HG03558 (cell line): Measurements from ENCODE around the gene CHPF2.

Experiments used
- ATAC-seq: cut with Tn5 transposase; IDR thresholded peaks from one replicate; pipeline ENCODE4 v1.9.1; 2021; ENCODE audit warnings: moderate number of reproducible peaks; ENCODE audit not compliant: unreplicated experiment; ENCODE audit errors: extremely low read depth

Gene CHPF2, protein sequence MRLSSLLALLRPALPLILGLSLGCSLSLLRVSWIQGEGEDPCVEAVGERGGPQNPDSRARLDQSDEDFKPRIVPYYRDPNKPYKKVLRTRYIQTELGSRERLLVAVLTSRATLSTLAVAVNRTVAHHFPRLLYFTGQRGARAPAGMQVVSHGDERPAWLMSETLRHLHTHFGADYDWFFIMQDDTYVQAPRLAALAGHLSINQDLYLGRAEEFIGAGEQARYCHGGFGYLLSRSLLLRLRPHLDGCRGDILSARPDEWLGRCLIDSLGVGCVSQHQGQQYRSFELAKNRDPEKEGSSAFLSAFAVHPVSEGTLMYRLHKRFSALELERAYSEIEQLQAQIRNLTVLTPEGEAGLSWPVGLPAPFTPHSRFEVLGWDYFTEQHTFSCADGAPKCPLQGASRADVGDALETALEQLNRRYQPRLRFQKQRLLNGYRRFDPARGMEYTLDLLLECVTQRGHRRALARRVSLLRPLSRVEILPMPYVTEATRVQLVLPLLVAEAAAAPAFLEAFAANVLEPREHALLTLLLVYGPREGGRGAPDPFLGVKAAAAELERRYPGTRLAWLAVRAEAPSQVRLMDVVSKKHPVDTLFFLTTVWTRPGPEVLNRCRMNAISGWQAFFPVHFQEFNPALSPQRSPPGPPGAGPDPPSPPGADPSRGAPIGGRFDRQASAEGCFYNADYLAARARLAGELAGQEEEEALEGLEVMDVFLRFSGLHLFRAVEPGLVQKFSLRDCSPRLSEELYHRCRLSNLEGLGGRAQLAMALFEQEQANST

DNA sequence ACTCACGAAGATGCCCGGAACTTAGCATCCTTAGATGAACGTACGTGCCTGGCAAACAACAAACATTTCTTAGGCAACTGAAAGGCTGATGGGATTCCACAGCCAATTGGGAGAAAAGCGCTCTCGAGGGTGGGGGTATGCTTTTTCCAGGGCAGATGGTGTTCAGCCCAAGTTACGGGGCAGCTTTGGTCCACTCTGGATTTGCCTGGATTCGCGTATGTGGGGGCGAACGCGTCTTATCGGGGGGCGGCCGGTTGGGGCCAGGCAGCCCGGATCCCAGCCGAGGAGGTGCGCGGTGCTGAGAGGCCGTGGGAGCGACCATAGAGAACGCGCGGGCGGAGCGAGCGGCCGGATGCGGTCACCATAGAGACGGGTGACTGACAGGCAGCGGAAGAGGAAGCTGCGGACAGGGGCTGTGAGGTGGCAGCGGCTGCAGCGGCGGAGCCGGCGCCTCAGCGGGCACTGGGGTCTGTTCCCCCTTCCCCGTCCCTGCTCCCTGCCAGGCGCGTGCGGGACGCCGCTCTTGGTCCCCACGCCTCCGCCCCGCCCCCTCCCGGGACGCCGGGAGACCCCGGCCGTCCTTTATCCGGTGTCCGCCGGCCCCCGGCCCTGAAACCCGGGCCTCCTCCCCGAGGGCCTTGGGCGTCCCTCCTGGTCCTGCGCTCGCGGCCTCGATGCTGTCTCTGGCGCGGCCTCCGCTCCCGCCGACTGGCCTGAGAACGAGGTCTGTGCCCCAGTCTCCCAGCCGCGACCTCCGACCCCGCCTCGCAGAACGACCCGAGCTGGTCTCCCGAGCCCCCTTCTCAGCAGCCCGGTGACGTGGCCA lies at the start of gene CHPF2:
TSS of gene CHPF2 (plus strand) at position 393 of the 826 bp plus-strand sequence. CDS start 1,529 bp downstream, outside the sequence.
- ATAC-seq: peak; percentile 92

DNA sequence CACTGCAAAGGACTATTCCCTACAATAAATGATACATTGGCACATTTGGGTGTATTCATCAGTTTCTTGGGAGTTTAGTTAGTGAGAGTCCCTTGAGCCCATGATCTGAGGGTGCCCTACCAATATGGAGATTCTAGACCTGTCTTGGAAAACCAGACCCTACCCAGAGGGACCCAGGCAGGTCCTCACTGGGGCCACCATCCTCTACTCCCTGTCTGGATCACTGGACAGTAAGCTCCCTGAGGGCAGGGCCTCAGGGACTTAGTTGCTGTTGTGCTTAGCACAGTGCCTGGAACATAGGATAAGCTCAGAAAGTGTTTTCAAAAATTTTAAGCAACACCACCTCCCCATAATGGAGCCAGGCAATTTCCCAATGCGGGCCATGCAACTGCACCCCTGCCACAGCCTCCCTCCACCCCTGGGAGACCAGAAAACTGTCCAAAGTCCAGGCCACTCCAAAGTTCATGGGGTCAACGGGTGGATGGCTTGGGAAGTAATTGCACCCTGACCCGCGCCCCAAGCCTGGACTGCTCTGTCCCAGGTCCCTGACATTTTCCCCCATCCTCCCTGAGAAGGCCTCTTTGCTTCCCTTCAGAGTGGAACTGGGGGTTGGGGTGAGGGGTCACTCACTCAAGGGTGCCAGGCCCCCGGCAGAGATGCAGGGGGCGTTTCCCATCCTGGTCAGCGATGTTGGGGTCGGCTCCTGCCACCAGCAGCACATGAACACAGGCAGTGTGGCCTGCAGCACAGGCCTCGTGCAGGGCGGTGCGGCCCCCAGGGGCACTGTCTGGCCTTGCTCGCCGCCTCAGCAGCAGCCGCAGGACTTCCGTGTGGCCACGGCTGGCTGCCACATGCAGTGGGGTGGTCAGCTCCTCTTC lies 46.3 kb upstream of the CHPF2 start:
- ATAC-seq: no peak

DNA sequence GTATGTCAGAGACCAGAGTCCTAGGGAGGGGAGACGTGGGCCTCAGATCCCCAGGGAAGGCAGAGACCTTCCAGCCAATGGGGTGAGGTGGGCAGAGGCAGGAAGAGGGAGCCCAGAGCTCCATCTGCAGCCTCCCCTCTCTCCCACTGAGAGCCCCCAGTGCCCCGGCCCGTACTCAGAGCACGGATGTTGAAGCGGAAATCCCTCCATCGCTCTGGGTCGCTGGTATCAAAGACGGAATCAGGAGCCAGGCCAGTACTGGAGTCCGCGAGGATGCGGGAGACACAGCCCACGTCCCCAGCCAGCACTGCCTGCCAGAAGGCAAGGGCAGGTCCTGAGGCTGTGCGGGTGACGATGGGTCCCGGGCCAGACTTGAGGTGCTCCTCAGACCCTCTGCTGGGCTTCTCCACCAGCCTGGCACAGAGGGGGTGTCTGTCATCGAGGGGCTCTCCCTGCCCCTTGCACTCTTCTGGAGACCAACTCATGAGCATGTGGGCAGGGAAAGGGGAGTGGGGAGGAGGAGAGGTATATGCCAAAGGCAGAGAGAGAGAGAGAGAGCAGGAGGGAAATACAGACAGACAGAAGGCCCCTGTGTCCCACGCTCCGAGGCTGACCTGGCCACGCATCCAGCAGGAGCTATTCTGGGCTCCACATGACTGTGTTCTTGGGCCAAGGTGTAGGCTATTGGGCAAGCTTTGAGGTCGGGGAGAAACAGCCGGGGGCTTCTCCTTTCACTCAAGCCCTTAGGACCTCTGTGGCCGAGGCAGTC lies 45.5 kb upstream of the CHPF2 start, which contains the start of gene ASB10:
TSS of gene ASB10 (minus strand) at position 611 of the 769 bp plus-strand sequence. CDS start at position 491, 120 bp downstream.
- ATAC-seq: no peak

DNA sequence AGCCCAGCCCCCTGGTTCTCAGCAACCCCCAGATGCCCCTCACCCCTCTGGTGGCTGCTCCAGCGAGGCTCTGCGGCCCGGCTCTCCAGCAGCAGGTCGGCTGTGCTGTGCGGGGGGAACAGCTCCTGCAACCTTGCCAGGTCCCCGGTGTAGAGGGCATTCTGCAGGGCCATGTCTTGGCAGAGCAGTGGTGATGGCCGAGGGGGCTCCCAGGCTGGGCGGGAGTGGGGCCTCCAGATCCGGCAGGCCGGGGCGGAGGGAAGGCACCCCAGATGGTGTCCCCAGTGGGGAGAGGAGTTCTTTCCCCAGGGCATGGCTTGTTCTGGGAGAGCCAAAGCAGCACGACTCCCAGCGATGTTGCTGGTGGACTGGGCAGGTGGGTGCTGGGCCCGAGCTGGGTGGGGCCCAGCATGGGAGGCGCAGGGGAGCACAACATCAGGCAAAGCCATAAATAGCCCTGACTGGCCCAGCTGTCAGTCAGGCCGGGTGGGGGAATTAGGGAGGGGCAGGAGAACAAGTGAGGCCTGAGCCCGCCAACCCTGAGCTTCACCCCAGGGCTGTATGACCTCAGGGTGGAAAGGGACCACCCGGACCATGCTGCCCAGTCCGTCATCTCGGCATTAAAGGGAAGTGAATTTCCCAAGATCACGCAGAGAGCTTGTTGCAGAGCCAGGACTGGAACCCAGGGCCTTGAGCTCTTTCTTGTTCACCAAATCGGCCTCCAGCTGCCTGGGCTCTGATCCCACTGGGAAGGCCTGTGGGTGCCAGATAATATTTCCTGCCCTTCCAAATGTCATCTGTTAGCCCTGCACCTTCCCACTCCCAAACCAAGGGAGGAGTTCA lies 44.7 kb upstream of the CHPF2 start:
- ATAC-seq: no peak

DNA sequence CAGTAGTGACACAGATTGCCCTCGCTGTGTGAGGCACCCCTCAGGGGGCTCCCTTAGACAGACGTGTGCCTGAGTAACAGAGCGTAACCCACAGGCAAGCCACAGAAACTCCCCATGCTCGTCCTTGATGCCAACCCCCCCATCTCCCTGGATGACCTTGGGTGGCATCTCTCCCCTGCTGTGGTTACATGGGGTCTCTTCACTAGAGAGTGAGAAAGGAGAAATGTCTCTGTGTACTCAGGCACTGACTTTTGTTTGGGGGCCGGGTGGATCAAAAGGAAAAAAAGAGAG lies 44.1 kb upstream of the CHPF2 start:
- no peak for ATAC-seq

DNA sequence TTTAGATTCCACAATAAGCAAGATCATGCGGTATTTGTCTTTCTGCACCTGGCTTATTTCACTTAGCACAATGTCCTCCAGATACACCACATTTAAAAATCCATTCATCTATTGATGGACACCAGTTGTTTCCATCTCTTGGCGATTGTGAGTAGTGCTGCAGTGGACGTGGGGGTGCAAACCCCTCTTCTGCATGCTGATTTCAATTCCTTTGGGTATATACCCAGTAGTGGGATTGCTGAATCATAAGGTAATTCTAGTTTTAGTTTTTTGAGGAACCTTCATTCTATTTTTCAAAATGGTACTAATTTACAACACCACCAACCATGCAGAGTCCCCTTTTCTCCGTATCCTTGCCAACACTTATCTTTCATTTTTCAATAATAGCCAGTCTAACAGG lies 43.2 kb upstream of the CHPF2 start:
- no peak for ATAC-seq

DNA sequence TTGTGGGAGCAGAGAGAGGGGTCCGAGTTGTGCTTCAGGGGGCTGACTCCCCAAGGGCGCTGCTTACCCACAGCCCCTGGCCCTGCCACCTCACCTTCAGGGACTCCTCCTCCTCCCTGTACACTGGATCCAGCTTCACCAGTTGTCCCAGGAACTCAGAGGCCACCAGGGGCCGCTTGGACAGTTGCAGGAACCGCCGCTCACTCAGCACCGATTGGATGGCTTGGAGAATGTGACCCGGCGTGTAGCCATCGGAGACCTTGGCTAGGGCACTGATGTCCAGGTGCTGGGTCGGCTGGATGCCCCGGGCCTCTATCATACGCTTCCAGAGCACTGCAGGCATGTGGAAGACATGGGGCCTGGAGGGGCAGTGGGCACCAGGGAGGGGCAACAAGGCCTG lies 40.7 kb upstream of the CHPF2 start:
- ATAC-seq: no peak

DNA sequence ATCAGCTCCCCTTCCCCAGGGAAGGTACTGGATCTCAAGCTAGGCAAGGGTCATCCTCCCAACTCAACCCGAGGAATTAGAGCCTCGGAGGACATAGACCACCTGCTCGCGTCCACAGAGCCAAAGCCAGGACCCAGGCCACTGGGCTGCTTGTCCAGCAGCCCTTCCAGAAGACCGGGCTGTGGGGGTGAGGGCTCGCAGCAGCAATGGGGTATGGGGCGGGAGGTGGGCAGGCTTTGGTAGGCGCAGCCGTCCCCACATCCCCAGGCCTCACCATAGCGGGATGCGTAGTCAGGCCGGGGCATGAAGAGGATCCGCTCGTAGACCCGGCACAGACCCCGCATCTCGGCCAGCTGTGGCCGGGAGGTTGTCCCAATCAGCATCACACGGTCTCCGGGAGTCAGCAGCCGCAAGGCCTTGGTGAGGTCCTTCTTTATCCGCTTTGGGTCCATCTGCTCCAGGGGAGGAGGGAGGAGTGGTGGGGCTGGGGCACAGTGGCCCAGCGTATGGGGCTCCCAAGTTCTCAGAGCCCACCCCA lies 40.2 kb upstream of the CHPF2 start:
- ATAC-seq: no peak

DNA sequence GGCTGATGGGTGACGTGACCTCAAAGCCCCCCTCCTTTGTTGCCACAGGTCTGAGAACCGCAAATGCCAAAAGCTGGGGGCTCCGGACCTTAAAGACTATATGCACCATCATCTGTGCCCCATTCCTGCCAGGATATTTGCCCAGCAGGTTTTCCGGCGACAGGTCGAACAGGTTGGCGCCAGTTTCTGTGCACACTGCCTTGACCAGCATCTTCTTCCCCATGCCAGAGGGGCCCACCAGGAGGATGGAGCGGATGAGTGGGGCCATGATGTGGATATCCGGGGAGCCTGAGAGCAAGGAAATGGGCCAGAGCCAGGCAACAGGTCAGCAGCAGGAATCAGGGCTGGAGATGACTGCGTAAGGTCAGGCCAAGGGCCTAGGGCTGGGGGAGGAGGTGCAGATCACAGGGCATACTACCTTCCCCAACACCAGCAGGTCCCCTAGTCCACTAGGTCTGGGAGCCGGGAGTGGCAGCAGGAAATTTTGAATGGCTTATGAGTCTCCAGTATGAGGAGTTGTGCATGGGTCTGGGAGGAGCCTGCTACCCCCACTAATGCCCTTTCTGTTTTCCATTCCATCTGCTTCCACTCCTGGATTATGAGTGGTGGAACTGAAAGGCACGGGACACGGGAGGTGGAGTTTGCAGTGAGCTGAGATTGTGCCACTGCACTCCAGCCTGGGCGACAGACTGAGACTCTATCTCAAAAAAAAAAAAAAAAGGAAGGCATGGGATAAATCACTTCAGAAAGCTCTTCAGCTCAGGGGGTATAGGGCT lies 38.9 kb upstream of the CHPF2 start:
- no peak for ATAC-seq

DNA sequence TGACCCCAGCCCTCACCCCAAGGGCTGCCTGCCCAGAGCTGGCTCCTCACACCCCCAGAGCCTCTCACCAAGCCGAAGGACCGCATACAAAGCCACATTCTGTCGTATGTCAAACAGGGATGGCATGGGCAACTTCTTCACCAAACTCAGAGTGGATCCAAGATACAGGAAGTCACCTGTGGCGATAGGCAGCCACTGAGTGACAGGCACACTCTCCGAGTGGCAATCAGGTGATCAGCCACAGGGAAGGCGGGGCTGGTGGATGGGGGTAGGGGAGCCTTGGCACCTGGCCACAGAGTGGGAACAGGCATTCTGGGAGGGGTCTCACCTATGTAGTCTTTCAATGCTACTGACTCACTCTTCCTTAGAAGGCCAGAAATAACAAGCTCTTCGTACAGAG lies 38.1 kb upstream of the CHPF2 start:
- no peak for ATAC-seq

DNA sequence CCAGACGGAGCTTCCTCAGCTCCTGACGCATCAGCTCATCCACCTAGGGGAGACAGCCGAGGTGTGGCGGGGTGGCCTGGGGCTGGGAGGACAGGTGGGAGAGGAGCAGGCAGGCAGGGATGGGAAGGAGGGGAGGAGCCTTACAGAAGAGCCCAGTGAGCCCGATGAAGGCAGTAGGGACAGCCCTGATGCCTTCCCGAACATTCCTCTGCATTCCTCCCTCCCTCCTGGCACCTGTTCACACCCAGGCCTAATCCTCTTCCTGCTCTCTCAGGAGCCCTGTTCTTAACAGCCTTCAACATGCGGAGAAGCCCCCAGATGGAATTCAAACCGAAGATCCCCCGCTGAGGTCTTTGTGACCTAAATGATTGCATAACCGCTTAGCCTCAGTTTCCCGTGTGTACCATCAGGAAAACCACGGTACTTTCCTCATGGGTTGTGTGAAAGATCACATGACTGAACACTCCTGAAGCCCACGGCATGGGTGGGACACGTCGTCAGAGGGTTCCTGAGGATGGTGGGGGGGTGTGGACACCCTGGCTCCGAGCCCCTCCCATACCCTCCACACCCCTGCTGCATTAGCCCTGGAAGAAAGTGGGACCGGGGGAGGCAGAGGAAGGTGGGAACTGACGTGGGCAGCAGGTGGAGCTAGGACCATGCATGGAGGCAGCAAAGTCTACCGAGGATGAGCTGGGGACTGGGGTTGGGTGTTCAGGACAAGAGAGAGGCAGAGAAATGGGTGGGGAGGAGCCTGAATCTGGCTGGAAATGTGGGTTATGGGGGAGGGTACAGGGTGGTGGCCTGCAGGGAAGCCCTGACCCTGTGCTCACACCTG lies 36.5 kb upstream of the CHPF2 start:
- ATAC-seq: no peak

DNA sequence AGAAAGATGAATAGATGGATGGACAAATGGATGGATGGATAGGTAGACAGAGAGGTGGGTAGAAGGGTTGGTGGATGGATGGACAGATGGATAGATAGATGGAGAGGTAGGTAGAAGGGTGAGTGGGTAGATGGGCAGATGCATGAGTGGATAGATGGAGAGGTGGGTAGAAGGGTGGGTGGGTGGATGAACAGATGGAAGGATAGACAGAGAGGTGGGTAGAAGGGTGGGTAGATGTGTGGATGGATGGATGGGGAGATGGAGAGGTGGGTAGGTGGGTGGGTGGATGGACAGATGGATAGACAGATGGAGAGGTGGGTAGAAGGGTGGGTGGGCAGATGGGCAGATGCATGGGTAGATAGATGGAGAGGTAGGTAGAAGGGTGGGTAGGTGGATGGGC lies 34.4 kb upstream of the CHPF2 start:
- ATAC-seq: no peak

DNA sequence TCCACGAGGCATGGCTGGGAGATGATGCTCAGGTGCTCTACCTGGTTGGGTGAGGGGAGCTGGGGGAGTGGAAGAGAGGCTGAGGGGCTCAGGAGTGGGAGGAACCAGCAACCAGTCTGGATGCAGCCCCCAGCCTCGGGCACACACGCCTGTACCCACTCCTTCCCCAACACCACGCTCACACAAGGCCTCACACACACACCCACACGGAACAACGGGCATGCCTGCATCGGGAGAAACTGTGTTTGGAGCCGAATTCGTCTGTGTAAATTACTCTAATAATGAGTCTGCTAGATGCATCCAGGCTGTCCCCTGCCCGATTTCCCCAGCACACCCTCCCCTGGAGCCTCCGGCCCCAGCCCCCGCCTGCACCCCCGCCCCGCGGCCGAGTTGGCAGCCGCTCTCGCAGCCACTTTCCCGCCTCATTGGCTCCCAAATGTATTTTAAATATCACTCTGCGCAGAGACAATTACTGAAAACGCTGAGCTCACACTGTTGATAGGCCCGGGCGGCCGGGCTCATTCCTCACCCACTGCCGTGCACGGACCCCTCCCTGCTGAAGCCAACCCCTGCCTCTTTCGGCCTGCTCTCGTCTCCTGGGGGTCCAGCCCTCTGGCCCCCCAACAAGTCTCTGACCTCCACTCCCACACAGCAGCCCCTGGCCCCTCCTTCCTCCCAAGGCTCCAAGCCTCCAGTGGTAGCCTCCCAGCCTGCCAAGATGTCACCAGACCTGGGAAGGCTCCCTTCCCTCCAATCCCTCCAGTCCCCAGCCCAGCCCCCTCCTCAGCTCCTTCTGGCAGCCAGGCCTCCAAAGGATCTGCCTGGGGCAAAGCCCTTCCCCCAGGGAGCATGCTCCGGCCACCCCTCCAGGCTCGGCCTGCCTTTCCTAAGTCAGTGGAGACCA lies 33.1 kb upstream of the CHPF2 start:
- no peak for ATAC-seq

DNA sequence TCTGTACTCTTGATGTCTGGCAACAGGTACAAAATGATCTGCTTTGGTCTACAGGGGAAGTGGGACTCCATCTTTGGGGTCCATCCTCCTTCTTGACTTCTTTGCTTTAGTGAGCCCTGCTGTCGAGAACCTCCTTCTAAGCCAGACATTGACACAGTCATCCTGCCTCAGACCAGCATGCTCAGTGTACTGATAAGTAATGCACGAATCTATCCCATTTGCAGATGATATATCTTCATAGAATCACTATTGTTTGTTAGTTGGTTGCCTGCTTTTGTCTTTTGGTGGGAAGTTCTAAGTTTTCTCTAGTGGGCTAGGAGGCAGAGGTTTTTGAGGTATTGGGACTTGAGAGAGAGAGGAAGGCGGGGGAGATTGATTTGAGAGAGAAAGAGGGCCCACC lies 30.9 kb upstream of the CHPF2 start:
- no peak for ATAC-seq

DNA sequence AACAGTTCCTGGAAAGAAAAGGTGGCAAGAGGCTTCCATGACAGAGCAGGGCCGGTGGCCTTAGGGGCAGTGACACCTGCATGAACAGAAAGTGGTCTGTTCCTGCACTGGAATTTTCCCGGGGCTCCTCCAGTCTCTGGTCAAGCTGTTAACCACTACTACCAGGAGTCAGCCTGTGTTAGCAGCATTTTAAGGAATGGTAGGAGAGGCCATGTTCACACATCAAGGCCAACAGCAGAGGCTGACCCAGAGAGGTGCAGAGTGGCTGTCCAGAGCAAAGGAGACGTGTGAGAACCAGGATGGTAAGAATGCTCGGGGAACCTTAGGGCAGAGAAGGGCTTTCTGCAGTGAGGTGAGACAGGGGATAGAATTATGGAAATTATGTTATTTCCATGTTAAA lies 30.5 kb upstream of the CHPF2 start:
- no peak for ATAC-seq
